HCT116 (cell line): Measurements from ENCODE around the gene IL36G. TPM values are rescaled to one million over a fixed set of nuclear protein-coding genes. Genes with fewer than 3 reads are reported as not detected.

Experiments
- ATAC-seq: fragments of 200-7000 bp; cut with Tn5 transposase; 2 replicates; pipeline ENCODE4 v1.9.1; 2020; ENCODE audit warnings: mild to moderate bottlenecking, moderate library complexity
- BruUV-seq: library from RNA; stranded (reverse); fragments of 400-500 nt; replicated peaks from 2 replicates; lab custom pipeline; 2021; lab: Mats Ljungman, UMichigan
- CTCF ChIA-PET: fragments of 300-600 bp; sonication (Branson Sonifier 250); formaldehyde crosslinking; loops from one replicate; lab custom pipeline; 2021; ENCODE audit warnings: antibody characterized with exemption; lab: Charles Lee
- POLR2A ChIA-PET: fragments of 300-600, 350-600 bp; sonication (Branson Sonifier 250); formaldehyde crosslinking; loops from one replicate; lab custom pipeline; 2021; ENCODE audit warnings: antibody characterized with exemption; lab: Charles Lee
- RAD21 ChIA-PET, 2 experiments: fragments of 300-600 bp; sonication (Branson Sonifier 250); formaldehyde crosslinking; loops; one replicate each; lab custom pipeline; 2023; ENCODE audit warnings: low total read pairs in 2 of 2; ENCODE audit not compliant: uncharacterized antibody in 2 of 2, unreplicated experiment in 2 of 2, low non-redundant PET in 1 of 2; lab: Charles Lee
- DNase-seq: peaks from one replicate; pipeline ENCODE4 v3.0.0-alpha.2; 2010; ENCODE audit warnings: low read depth, low spot score
- H2AFZ ChIP-seq: fragments of 200-600 bp; shearing (Covaris generic), sonication (generic); 2 replicates; pipeline ENCODE4 v1.6.1; 2017; ENCODE audit warnings: low read depth, mixed run types, mixed read lengths, antibody characterized with exemption, low read length; ENCODE audit not compliant: poor library complexity, severe bottlenecking
- H3K27ac ChIP-seq: 2 replicates; pipeline ENCODE4 v1.5.1; 2012; ENCODE audit warnings: low read depth, low read length
- H3K27me3 ChIP-seq: fragments of 200-600 bp; sonication (generic); 2 replicates; pipeline ENCODE4 v1.6.1; 2016; ENCODE audit warnings: mixed run types, low read length, mixed read lengths; ENCODE audit not compliant: insufficient read depth
- H3K36me3 ChIP-seq, 2 experiments: fragments of 200-500 bp in 1 of 2; fragments of 200-600 bp in 1 of 2; sonication (Bioruptor generic) in 1 of 2; sonication (generic) in 1 of 2; 2 replicates each; pipeline versions ENCODE4 v1.5.1 to v1.6.1; 2014 to 2016; ENCODE audit warnings: low read length in 2 of 2, inconsistent platforms in 1 of 2, mixed read lengths in 1 of 2, mixed run types in 1 of 2; ENCODE audit not compliant: insufficient read depth in 2 of 2, control insufficient read depth in 1 of 2
- H3K4me1 ChIP-seq, 2 experiments: fragments of 200-600 bp in 1 of 2; sonication (generic) in 1 of 2; 2 replicates each; pipeline versions ENCODE4 v1.5.1 to v1.6.1; 2012 to 2017; ENCODE audit warnings: low read length in 2 of 2, inconsistent platforms in 1 of 2, mild to moderate bottlenecking in 1 of 2, mixed read lengths in 1 of 2, mixed run types in 1 of 2, moderate library complexity in 1 of 2; ENCODE audit not compliant: insufficient read depth in 2 of 2, control insufficient read depth in 1 of 2
- H3K4me2 ChIP-seq: fragments of 200-600 bp; sonication (generic); 2 replicates; pipeline ENCODE4 v1.6.1; 2017; ENCODE audit warnings: mixed run types, low read length, mixed read lengths
- H3K4me3 ChIP-seq, 2 experiments: fragments of 200-600 bp in 1 of 2; sonication (generic) in 1 of 2; replicated peaks in 1 of 2; 2 replicates each; pipeline ENCODE4 v1.5.1; 2011 to 2016; ENCODE audit warnings: low read length in 2 of 2, control low read depth in 1 of 2, low read depth in 1 of 2, mild to moderate bottlenecking in 1 of 2, mixed read lengths in 1 of 2, mixed run types in 1 of 2
- H3K79me2 ChIP-seq: fragments of 200-600 bp; sonication (generic); 2 replicates; pipeline ENCODE4 v1.6.1; 2017; ENCODE audit warnings: mild to moderate bottlenecking, mixed run types, low read length, moderate library complexity, mixed read lengths; ENCODE audit not compliant: insufficient read depth
- H3K9ac ChIP-seq: fragments of 200-600 bp; sonication (generic); 2 replicates; pipeline ENCODE4 v1.6.1; 2016; ENCODE audit warnings: low read length, mixed read lengths
- H3K9me2 ChIP-seq: fragments of 200-600 bp; sonication (generic), shearing (Covaris generic); 2 replicates; pipeline ENCODE4 v1.6.1; 2017; ENCODE audit warnings: mixed run types, mild to moderate bottlenecking, moderate library complexity; ENCODE audit not compliant: insufficient read depth
- H3K9me3 ChIP-seq, 2 experiments: fragments of 200-500 bp in 1 of 2; fragments of 200-600 bp in 1 of 2; sonication (Bioruptor generic) in 1 of 2; sonication (generic) in 1 of 2; 2 replicates each; pipeline ENCODE4 v1.6.1; 2014 to 2017; ENCODE audit warnings: low read length in 2 of 2, mixed read lengths in 2 of 2, inconsistent platforms in 1 of 2, low read depth in 1 of 2, mild to moderate bottlenecking in 1 of 2, mixed run types in 1 of 2, moderate library complexity in 1 of 2; ENCODE audit not compliant: control insufficient read depth in 1 of 2, insufficient read depth in 1 of 2
- H4K20me1 ChIP-seq: fragments of 200-600 bp; sonication (generic), shearing (Covaris generic); 2 replicates; pipeline ENCODE4 v1.6.1; 2017; ENCODE audit warnings: mixed run types, mild to moderate bottlenecking, moderate library complexity; ENCODE audit not compliant: insufficient read depth
- ATF3 ChIP-seq: IDR thresholded peaks from 2 replicates; pipeline ENCODE4 v1.6.1; 2012
- CBX3 ChIP-seq: IDR thresholded peaks from 2 replicates; pipeline ENCODE4 v1.6.1; 2012; ENCODE audit warnings: low read depth
- CEBPB ChIP-seq: IDR thresholded peaks from 2 replicates; pipeline ENCODE4 v1.6.1; 2012; ENCODE audit warnings: low read depth
- CTCF ChIP-seq, 3 experiments: fragments of 200-600 bp in 1 of 3; sonication (generic) in 1 of 3; IDR thresholded peaks in 2 of 3; conservative IDR thresholded peaks in 1 of 3; 2 replicates each; pipeline ENCODE4 v1.5.1; 2012 to 2017; ENCODE audit warnings: low read depth in 2 of 3, low read length in 2 of 3, antibody characterized with exemption in 1 of 3, borderline replicate concordance in 1 of 3, control low read depth in 1 of 3, mild to moderate bottlenecking in 1 of 3, mixed read lengths in 1 of 3, mixed run types in 1 of 3, moderate library complexity in 1 of 3; ENCODE audit not compliant: insufficient read depth in 1 of 3
- EGR1 ChIP-seq: IDR thresholded peaks from 2 replicates; pipeline ENCODE4 v1.6.1; 2012; ENCODE audit warnings: low read depth
- EZH2 ChIP-seq: fragments of 200-600 bp; sonication (generic); IDR thresholded peaks from 2 replicates; pipeline ENCODE4 v1.6.1; 2017; ENCODE audit warnings: antibody characterized with exemption, mixed run types
- EZH2phosphoT487 ChIP-seq: fragments of 200-600 bp; IDR thresholded peaks from 2 replicates; pipeline ENCODE4 v1.6.1; 2018; ENCODE audit warnings: antibody characterized with exemption, borderline replicate concordance
- FOSL1 ChIP-seq: IDR thresholded peaks from 2 replicates; pipeline ENCODE4 v1.6.1; 2012; ENCODE audit warnings: low read depth
- MAX ChIP-seq: IDR thresholded peaks from 2 replicates; pipeline ENCODE4 v1.6.1; 2012
- POLR2AphosphoS5 ChIP-seq: IDR thresholded peaks from 2 replicates; pipeline ENCODE4 v1.6.1; 2011; ENCODE audit warnings: mild to moderate bottlenecking, low read depth, low read length, moderate library complexity
- RAD21 ChIP-seq: IDR thresholded peaks from 2 replicates; pipeline ENCODE4 v1.6.1; 2012; ENCODE audit warnings: low read depth, mild to moderate bottlenecking
- SIN3A ChIP-seq: IDR thresholded peaks from 2 replicates; pipeline ENCODE4 v1.6.1; 2012; ENCODE audit warnings: low read depth
- SRF ChIP-seq: IDR thresholded peaks from 2 replicates; pipeline ENCODE4 v1.6.1; 2012; ENCODE audit warnings: low read depth
- TCF7L2 ChIP-seq: IDR thresholded peaks from 2 replicates; pipeline ENCODE4 v1.7.0; 2011; ENCODE audit warnings: borderline replicate concordance, inconsistent platforms; ENCODE audit not compliant: insufficient read depth, insufficient read length; ENCODE audit errors: extremely low read depth
- ZBTB33 ChIP-seq: IDR thresholded peaks from 2 replicates; pipeline ENCODE4 v1.6.1; 2011; ENCODE audit warnings: mild to moderate bottlenecking, low read length, moderate library complexity; ENCODE audit not compliant: insufficient replicate concordance; ENCODE audit errors: extremely low read depth
- ZFX ChIP-seq: fragments of 450-650 bp; IDR thresholded peaks from 2 replicates; pipeline ENCODE4 v1.6.1; 2017
- ZNF274 ChIP-seq: fragments of 200-500 bp; sonication (Bioruptor generic); IDR thresholded peaks from 2 replicates; pipeline ENCODE4 v1.6.1; 2014; ENCODE audit warnings: mild to moderate bottlenecking, low read depth, low read length, inconsistent platforms
- intact Hi-C: fragments of 100-400 bp; cut with micrococcal nuclease; formaldehyde crosslinking; loops from 2 replicates; pipeline ENCODE4 v1.10.0; 2022
- total RNA-seq: library from RNA; stranded (reverse); gene quantifications from one replicate; pipeline ENCODE4 v1.2.1, GENCODE V29; 2021; ENCODE audit not compliant: unreplicated experiment

Gene IL36G
- total RNA-seq, 1 experiment from 2014 or later = not detected

GRCh38 chr2:113002677-113003076, 24.9 kb downstream of the IL36G start (continued):
- no peak for TF ChIP-seq CTCF (IDR thresholded peaks at IDR 0.05 in 2 of 3, conservative IDR thresholded peaks at IDR 0.05 in 1 of 3; ENCODE audit: borderline replicate concordance in 1 of 3, insufficient read depth in 1 of 3, low read depth in 2 of 3, low read length in 2 of 3)
- TF ChIP-seq POLR2AphosphoS5 = no peak
- no peak for TF ChIP-seq SRF
- TF ChIP-seq RAD21 = no peak
- TF ChIP-seq EZH2phosphoT487 = no peak
- no peak for TF ChIP-seq TCF7L2

GRCh38 chr2:113005030-113005509, 27.3 kb downstream of the IL36G start, which contains the start of gene IL36A:
IL36A (plus strand) TSS chr2:113005459; CDS start chr2:113005872, 413 bp downstream.
- Histone ChIP-seq H4K20me1 (no peaks in the 10 kb centered on the region), H3K36me3 (no peaks in the 10 kb centered on the region), H3K79me2 (no peaks in the 10 kb centered on the region), H3K9me3 (peaks cover 14 to 17% of the 10 kb centered on the region in 2 experiments; a peak in 3 of 4 replicates), H3K4me3 (no peak within 1 kb of the TSS), H3K27me3 (no peaks in the 10 kb centered on the region), H3K4me1 (no peaks in the 10 kb centered on the region), H3K9ac (no peak within 1 kb of the TSS), H3K27ac (no peak within 1 kb of the TSS), H3K4me2 (no peak within 1 kb of the TSS), H2AFZ (no peak within 1 kb of the TSS), H3K9me2 (no peaks in the 10 kb centered on the region)
- intact Hi-C loops = no loop called here
- CTCF ChIA-PET = no interaction called here
- POLR2A ChIA-PET = no interaction called here
- RAD21 ChIA-PET = no interaction called here
- BruUV-seq = no TSS peak
- ATAC-seq (no peak), DNase-seq (no peak)
- TF ChIP-seq ZNF274 (no peak), EZH2phosphoT487 (no peak), CBX3 (no peak), CTCF (IDR thresholded peaks at IDR 0.05 in 2 of 3, conservative IDR thresholded peaks at IDR 0.05 in 1 of 3; ENCODE audit: borderline replicate concordance in 1 of 3, insufficient read depth in 1 of 3, low read depth in 2 of 3, low read length in 2 of 3) (no peak), ZFX (no peak), CEBPB (no peak), MAX (no peak), EGR1 (no peak), EZH2 (no peak), FOSL1 (no peak), POLR2AphosphoS5 (no peak), ATF3 (no peak), SIN3A (no peak), ZBTB33 (no peak)
